WI38 (cell line): Measurements from ENCODE around the gene NSMCE3.

Experiments used
- H3K4me3 ChIP-seq: 2 replicates; pipeline ENCODE4 v1.5.1; 2011; ENCODE audit warnings: low read depth, mild to moderate bottlenecking, control low read depth, low read length
- CTCF ChIP-seq: IDR thresholded peaks from 2 replicates; pipeline ENCODE4 v1.5.1; 2012; ENCODE audit warnings: low read depth, mild to moderate bottlenecking, control low read depth, low read length

The NSMCE3 gene

GRCh38 chr15:29259233-29259632, 10.4 kb downstream of the NSMCE3 start:
- no peak overlapping the region for H3K4me3 ChIP-seq
- TF ChIP-seq CTCF: no peak

GRCh38 chr15:29252234-29252633, 17.4 kb downstream of the NSMCE3 start:
- no peak for TF ChIP-seq CTCF
- no peak overlapping the region for H3K4me3 ChIP-seq

GRCh38 chr15:29244544-29244943, 25.1 kb downstream of the NSMCE3 start:
- H3K4me3 ChIP-seq: no peak overlapping the region
- TF ChIP-seq CTCF: no peak

GRCh38 chr15:29244123-29244522, 25.5 kb downstream of the NSMCE3 start:
- no peak overlapping the region for H3K4me3 ChIP-seq
- TF ChIP-seq CTCF: no peak

GRCh38 chr15:29242456-29243242, 27.0 kb downstream of the NSMCE3 start:
- TF ChIP-seq CTCF: no peak
- H3K4me3 ChIP-seq: no peak overlapping the region

- no peak overlapping the region for H3K4me3 ChIP-seq
- no peak for TF ChIP-seq CTCF
These were observed 28.4 kb downstream of the NSMCE3 start for GRCh38 chr15:29241207-29241606.

GRCh38 chr15:29239395-29239794, 30.2 kb downstream of the NSMCE3 start:
- TF ChIP-seq CTCF: no peak
- H3K4me3 ChIP-seq: no peak overlapping the region
